Measurements from ENCODE around the gene GAPT.

Gene GAPT

GRCh38 chr5:58462623-58463230, 28.5 kb upstream of the GAPT start:
- no peaks in the 10 kb centered on the region for H3K9me3 Mint-ChIP-seq
- TF ChIP-seq CTCF (IDR thresholded peaks at IDR 0.05; ENCODE audit: unreplicated experiment in 3 of 3) = peak; percentile 58 to 70 (median 62)
- H3K4me3 Mint-ChIP-seq = peak overlapping the region; percentile 1 to 16 (median 1)
- no peaks in the 10 kb centered on the region for H3K27me3 Mint-ChIP-seq (ENCODE audit: low read depth)
- peak overlapping the region; percentile 16 to 44 (median 19) for H3K27ac Mint-ChIP-seq
- peaks cover 12% of the 10 kb centered on the region for H3K4me1 Mint-ChIP-seq
- H3K36me3 Mint-ChIP-seq (ENCODE audit: low read depth) = peaks cover 8% of the 10 kb centered on the region

- no peak overlapping the region for H3K27ac Mint-ChIP-seq
- H3K4me3 Mint-ChIP-seq = no peak overlapping the region
- no peaks in the 10 kb centered on the region for H3K27me3 Mint-ChIP-seq (ENCODE audit: low read depth)
- H3K9me3 Mint-ChIP-seq = no peaks in the 10 kb centered on the region
- no peaks in the 10 kb centered on the region for H3K36me3 Mint-ChIP-seq (ENCODE audit: low read depth)
- no peak for TF ChIP-seq CTCF (IDR thresholded peaks at IDR 0.05; ENCODE audit: unreplicated experiment in 3 of 3)
- peaks cover 2% of the 10 kb centered on the region for H3K4me1 Mint-ChIP-seq
Measured at GRCh38 chr5:58466939-58467338, 24.3 kb upstream of the GAPT start.

DNA sequence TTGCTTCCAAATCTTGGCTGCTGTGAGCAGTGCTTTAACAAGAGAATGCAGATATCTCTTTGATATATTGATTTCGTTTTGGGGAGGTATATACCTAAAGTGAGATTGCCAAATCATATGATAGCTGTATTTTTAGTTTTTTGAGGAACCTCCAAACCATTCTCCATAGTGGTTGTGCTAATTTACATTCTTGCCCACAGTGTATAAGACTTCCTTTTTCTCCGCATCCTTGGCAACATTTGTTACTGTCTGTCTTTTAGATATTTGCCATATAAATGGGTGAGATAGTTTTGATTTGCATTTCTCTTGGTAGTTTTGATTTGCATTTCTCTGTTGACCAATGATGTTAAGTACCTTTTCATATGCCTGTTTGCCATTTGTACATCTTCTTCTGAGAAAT, 21.3 kb upstream of the GAPT start:
- TF ChIP-seq CTCF (IDR thresholded peaks at IDR 0.05; ENCODE audit: unreplicated experiment in 3 of 3) = no peak
- H3K36me3 Mint-ChIP-seq (ENCODE audit: low read depth) = no peaks in the 10 kb centered on the region
- H3K9me3 Mint-ChIP-seq = peaks cover 6% of the 10 kb centered on the region
- H3K27me3 Mint-ChIP-seq (ENCODE audit: low read depth) = no peaks in the 10 kb centered on the region
- no peaks in the 10 kb centered on the region for H3K4me1 Mint-ChIP-seq
- H3K27ac Mint-ChIP-seq = no peak overlapping the region
- H3K4me3 Mint-ChIP-seq = no peak overlapping the region

- peaks cover 12% of the 10 kb centered on the region for H3K9me3 Mint-ChIP-seq
- H3K27me3 Mint-ChIP-seq (ENCODE audit: low read depth) = no peaks in the 10 kb centered on the region
- no peak overlapping the region for H3K4me3 Mint-ChIP-seq
- H3K27ac Mint-ChIP-seq = no peak overlapping the region
- no peak for TF ChIP-seq CTCF (IDR thresholded peaks at IDR 0.05; ENCODE audit: unreplicated experiment in 3 of 3)
- H3K4me1 Mint-ChIP-seq = no peaks in the 10 kb centered on the region
- H3K36me3 Mint-ChIP-seq (ENCODE audit: low read depth) = peaks cover 5% of the 10 kb centered on the region
Measured at GRCh38 chr5:58475404-58475803, 15.8 kb upstream of the GAPT start.

- Mint-ChIP-seq H3K9me3 (peaks cover 12% of the 10 kb centered on the region), H3K36me3 (ENCODE audit: low read depth) (peaks cover 5% of the 10 kb centered on the region), H3K27ac (peak overlapping the region in 1 of 3 experiments; percentile 38), H3K4me3 (no peak overlapping the region), H3K27me3 (ENCODE audit: low read depth) (no peaks in the 10 kb centered on the region), H3K4me1 (no peaks in the 10 kb centered on the region)
- TF ChIP-seq CTCF (IDR thresholded peaks at IDR 0.05; ENCODE audit: unreplicated experiment in 3 of 3) = peak; percentile 29 to 45 (median 37)
Measured at GRCh38 chr5:58477760-58478376, 13.4 kb upstream of the GAPT start.

Measured in nephron (organoid).